HepG2 (cell line): Measurements from ENCODE around the gene CCL13. TPM values are rescaled to one million over a fixed set of nuclear protein-coding genes. Genes with fewer than 3 reads are reported as not detected.

Experiments
- ATAC-seq: fragments of 200-7000 bp; cut with Tn5 transposase; 3 replicates; pipeline ENCODE4 v1.9.1; 2020; ENCODE audit warnings: mild to moderate bottlenecking, moderate library complexity
- BruUV-seq: library from RNA; stranded (reverse); fragments of 400-500 nt; replicated peaks from 2 replicates; lab custom pipeline; 2021; lab: Mats Ljungman, UMichigan
- CTCF ChIA-PET: fragments of 300-600 bp; formaldehyde crosslinking; extraction: SDS; loops from one replicate; lab custom pipeline; 2021; ENCODE audit warnings: low total read pairs, inconsistent platforms, low intra/inter-chr PET ratio; lab: Yijun Ruan, JAX
- POLR2A ChIA-PET: fragments of 350-600 bp; sonication (Branson Sonifier 250); formaldehyde crosslinking; loops from one replicate; lab custom pipeline; 2020; ENCODE audit warnings: antibody characterized with exemption, inconsistent platforms; lab: Yijun Ruan, JAX
- DNase-seq: peaks from one replicate; pipeline ENCODE4 v3.0.0-alpha.2; 2015; ENCODE audit warnings: low spot score
- FAIRE-seq: peaks from 3 replicates; lab custom pipeline; 2011; peaks lifted over from hg19 to GRCh38; lab: Jason Lieb, UNC
- H2AFZ ChIP-seq: one replicate; pipeline ENCODE4 v1.6.1; 2011; ENCODE audit warnings: low read length, inconsistent platforms
- H3K27ac ChIP-seq: fragments of 300-600 bp; 3 replicates; pipeline ENCODE4 v1.8.0; 2011; ENCODE audit warnings: mixed run types, mild to moderate bottlenecking, mixed read lengths, low read length, inconsistent platforms; ENCODE audit not compliant: insufficient read depth; ENCODE audit errors: extremely low read length
- H3K27me3 ChIP-seq, 2 experiments: fragments of 200-600 bp in 1 of 2; 2 replicates in 1 of 2; 3 replicates in 1 of 2; pipeline versions ENCODE4 v1.6.0 to v1.8.0; 2011; ENCODE audit warnings: low read length in 2 of 2, mild to moderate bottlenecking in 2 of 2, moderate library complexity in 2 of 2, inconsistent platforms in 1 of 2; ENCODE audit not compliant: insufficient read depth in 2 of 2, control insufficient read depth in 1 of 2
- H3K36me3 ChIP-seq, 2 experiments: fragments of 200-600 bp in 1 of 2; replicated peaks in 1 of 2; 2 replicates in 1 of 2; 3 replicates in 1 of 2; pipeline versions ENCODE4 v1.5.1 to v1.8.0; 2011; ENCODE audit warnings: low read length in 2 of 2, inconsistent platforms in 1 of 2; ENCODE audit not compliant: insufficient read depth in 2 of 2, control insufficient read depth in 1 of 2
- H3K4me1 ChIP-seq: 2 replicates; pipeline ENCODE4 v1.5.1; 2012; ENCODE audit warnings: low read length, inconsistent platforms; ENCODE audit not compliant: insufficient read depth
- H3K4me2 ChIP-seq: 2 replicates; pipeline ENCODE4 v1.6.0; 2011; ENCODE audit warnings: low read depth, low read length, inconsistent platforms
- H3K4me3 ChIP-seq, 3 experiments: fragments of 200-600 bp in 1 of 3; sonication (generic), shearing (Covaris generic) in 1 of 3; replicated peaks in 1 of 3; 2 replicates each; pipeline ENCODE4 v1.5.1; 2011 to 2016; ENCODE audit warnings: low read length in 3 of 3, inconsistent platforms in 2 of 3, low read depth in 2 of 3, mild to moderate bottlenecking in 2 of 3, control low read depth in 1 of 3, mixed read lengths in 1 of 3; ENCODE audit not compliant: insufficient read depth in 1 of 3
- H3K79me2 ChIP-seq: one replicate; pipeline ENCODE4 v1.6.1; 2011; ENCODE audit warnings: low read length, inconsistent platforms; ENCODE audit not compliant: insufficient read depth
- H3K9ac ChIP-seq: 2 replicates; pipeline ENCODE4 v1.6.0; 2011; ENCODE audit warnings: mild to moderate bottlenecking, low read depth, low read length, inconsistent platforms; ENCODE audit not compliant: insufficient read depth
- H3K9me3 ChIP-seq: 2 replicates; pipeline ENCODE4 v1.5.1; 2012; ENCODE audit warnings: mild to moderate bottlenecking, low read length
- H4K20me1 ChIP-seq: 2 replicates; pipeline ENCODE4 v1.6.0; 2011; ENCODE audit warnings: inconsistent platforms, mild to moderate bottlenecking, low read length, moderate library complexity; ENCODE audit not compliant: insufficient read depth
- EEA1 ChIP-seq: sonication (generic); formaldehyde crosslinking; IDR thresholded peaks from 2 replicates; pipeline ENCODE4 v1.5.1; 2020; ENCODE audit warnings: mild to moderate bottlenecking, missing genetic modification reagents, borderline replicate concordance
- ELK4 ChIP-seq: sonication (generic); formaldehyde crosslinking; IDR thresholded peaks from 2 replicates; pipeline ENCODE4 v1.9.0; 2021; ENCODE audit warnings: missing genetic modification reagents, borderline replicate concordance
- ETS1 ChIP-seq: sonication (generic); formaldehyde crosslinking; IDR thresholded peaks from 2 replicates; pipeline ENCODE4 v1.4.0; 2020; ENCODE audit warnings: missing genetic modification reagents
- FOXK1 ChIP-seq: sonication (generic); formaldehyde crosslinking; IDR thresholded peaks from 2 replicates; pipeline ENCODE4 v1.4.0; 2020; ENCODE audit warnings: low read depth, missing genetic modification reagents, borderline replicate concordance
- POGZ ChIP-seq: sonication (generic); formaldehyde crosslinking; IDR thresholded peaks from 2 replicates; pipeline ENCODE4 v1.4.0; 2020; ENCODE audit warnings: mild to moderate bottlenecking, missing genetic modification reagents
- ZNF597 ChIP-seq: sonication (generic); formaldehyde crosslinking; IDR thresholded peaks from 2 replicates; pipeline ENCODE4 v1.5.0; 2020; ENCODE audit warnings: missing genetic modification reagents
- WGBS: methylation state at CpG from one replicate; pipeline ENCODE4 v1.1.6; 2017; ENCODE audit warnings: low lambda C conversion rate; 5-methylcytosine and 5-hydroxymethylcytosine counted together
- in situ Hi-C: cut with HindIII; loops from 2 replicates; pipeline ENCODE4 v1.10.0; 2017; ENCODE audit warnings: low pct_unique_long_range_greater_than_20kb; ENCODE audit not compliant: extremely low pct_ligation_motif_present
- intact Hi-C: fragments of 100-400 bp; cut with micrococcal nuclease; formaldehyde crosslinking; loops from one replicate; pipeline ENCODE4 v1.10.0; 2022; ENCODE audit not compliant: unreplicated experiment
- polyA plus RNA-seq, 8 experiments: library from polyadenylated mRNA; depleted of rRNA in 3 of 8; stranded (reverse) in 7 of 8; unstranded in 1 of 8; fragments of >200 nt; fragmentation: Illumina TruSeq in 4 of 8; extraction: Trizol in 4 of 8; gene quantifications; 2 replicates each; pipeline versions ENCODE4 v1.2.1 to v1.2.3, GENCODE V29; 2011 to 2016; ENCODE audit warnings: low read depth in 4 of 8, missing spikeins in 1 of 8, mixed read lengths in 1 of 8; ENCODE audit not compliant: insufficient read depth in 1 of 8
- total RNA-seq, 5 experiments: library from RNA; depleted of rRNA; stranded (reverse); fragments of >200 nt; fragmentation: Illumina TruSeq; extraction: Trizol; gene quantifications; 2 replicates each; pipeline ENCODE4 v1.2.3, GENCODE V29; 2016; ENCODE audit warnings: low read depth in 1 of 5

The CCL13 gene
- total and polyA plus RNA-seq, 2 of the 13 experiments (the other 11 are each of a cell fraction or from before 2014, with no cell fraction given): not detected

- in situ Hi-C loops: no loop called here
- no peak overlapping the region for H3K9ac ChIP-seq
- WGBS: 0% methylated on average over 1 of the region's 1 CpG
- POLR2A ChIA-PET: no interaction called here
- CTCF ChIA-PET: no interaction called here
- H3K27ac ChIP-seq: no peak overlapping the region
- intact Hi-C loops: no loop called here
- no peaks in the 10 kb centered on the region for H3K9me3 ChIP-seq
- no TSS peak for BruUV-seq
- TF ChIP-seq ETS1 (CRISPR knock-in tag) (no peak), FOXK1 (CRISPR knock-in tag) (no peak), EEA1 (CRISPR knock-in tag) (no peak), ELK4 (no peak), POGZ (CRISPR knock-in tag) (no peak), ZNF597 (CRISPR knock-in tag) (no peak)
- no peaks in the 10 kb centered on the region for H3K4me1 ChIP-seq
- H3K4me2 ChIP-seq: no peak overlapping the region
- DNase-seq: no peak
- no peak for FAIRE-seq
- no peaks in the 10 kb centered on the region for H3K36me3 ChIP-seq
- no peaks in the 10 kb centered on the region for H3K79me2 ChIP-seq
- ATAC-seq: no peak
- H4K20me1 ChIP-seq: no peaks in the 10 kb centered on the region
- no peak overlapping the region for H2AFZ ChIP-seq
- H3K27me3 ChIP-seq: no peaks in the 10 kb centered on the region
- H3K4me3 ChIP-seq: no peak overlapping the region
These were observed 18.6 kb upstream of the CCL13 start for GRCh38 chr17:34337701-34338100.
